RWPE1 (cell line): ENCODE measurements around the gene GAL3ST2.
"Not testable (repeated sequence)": the region's sequence is repeated elsewhere in the genome, so short reads cannot be mapped to it uniquely, and the experiment has no call there.

ENCODE experiments used
- CTCF ChIA-PET: fragments of 350-600 bp; sonication (Branson Sonifier 250); formaldehyde crosslinking; extraction: SDS; loops from one replicate; lab custom pipeline; 2021; lab: Yijun Ruan, JAX
- POLR2A ChIA-PET: fragments of 400-600 bp; formaldehyde crosslinking; extraction: SDS; loops from one replicate; lab custom pipeline; 2020; ENCODE audit warnings: antibody characterized with exemption; ENCODE audit not compliant: low non-redundant PET; lab: Yijun Ruan, JAX
- DNase-seq: peaks from one replicate; pipeline ENCODE4 v3.0.0; 2012; ENCODE audit warnings: low spot score
- H3K27ac ChIP-seq: fragments of 450-650 bp; 2 replicates; pipeline ENCODE4 v1.5.1; 2017
- TF ChIP-seq, protein P1 (sequence below): fragments of 450-650 bp; conservative IDR thresholded peaks from 2 replicates; pipeline ENCODE4 v1.5.1; 2017; ENCODE audit warnings: low read depth, mild to moderate bottlenecking

Gene GAL3ST2

DNA sequence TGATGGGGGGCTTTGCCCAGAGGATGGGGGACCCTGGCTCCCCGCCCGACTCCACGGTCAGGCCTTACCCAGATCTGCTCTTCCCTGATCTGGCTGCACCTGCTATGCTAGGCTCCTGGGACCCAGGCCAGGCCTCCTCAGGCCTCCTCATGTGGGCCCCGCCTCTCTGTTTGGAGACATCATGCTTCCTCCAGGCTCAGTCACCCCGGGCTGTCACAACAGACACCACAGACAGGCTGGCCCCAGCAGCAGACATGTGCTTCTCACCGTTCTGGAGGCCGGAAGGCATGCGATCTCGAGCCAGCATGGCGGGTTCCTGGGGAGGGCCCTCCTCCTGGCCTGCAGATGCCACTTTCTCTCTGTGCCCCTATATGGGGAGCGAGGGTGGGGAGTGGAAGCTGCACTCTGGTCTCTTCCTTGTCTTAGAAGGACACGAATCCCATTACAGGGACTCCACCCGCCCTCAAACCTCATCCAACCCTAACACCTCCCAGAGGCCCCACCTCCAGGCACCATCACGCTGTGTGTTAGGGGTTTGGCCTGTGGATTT, 21.5 kb downstream of the GAL3ST2 start:
- TF ChIP-seq, protein P1, sequence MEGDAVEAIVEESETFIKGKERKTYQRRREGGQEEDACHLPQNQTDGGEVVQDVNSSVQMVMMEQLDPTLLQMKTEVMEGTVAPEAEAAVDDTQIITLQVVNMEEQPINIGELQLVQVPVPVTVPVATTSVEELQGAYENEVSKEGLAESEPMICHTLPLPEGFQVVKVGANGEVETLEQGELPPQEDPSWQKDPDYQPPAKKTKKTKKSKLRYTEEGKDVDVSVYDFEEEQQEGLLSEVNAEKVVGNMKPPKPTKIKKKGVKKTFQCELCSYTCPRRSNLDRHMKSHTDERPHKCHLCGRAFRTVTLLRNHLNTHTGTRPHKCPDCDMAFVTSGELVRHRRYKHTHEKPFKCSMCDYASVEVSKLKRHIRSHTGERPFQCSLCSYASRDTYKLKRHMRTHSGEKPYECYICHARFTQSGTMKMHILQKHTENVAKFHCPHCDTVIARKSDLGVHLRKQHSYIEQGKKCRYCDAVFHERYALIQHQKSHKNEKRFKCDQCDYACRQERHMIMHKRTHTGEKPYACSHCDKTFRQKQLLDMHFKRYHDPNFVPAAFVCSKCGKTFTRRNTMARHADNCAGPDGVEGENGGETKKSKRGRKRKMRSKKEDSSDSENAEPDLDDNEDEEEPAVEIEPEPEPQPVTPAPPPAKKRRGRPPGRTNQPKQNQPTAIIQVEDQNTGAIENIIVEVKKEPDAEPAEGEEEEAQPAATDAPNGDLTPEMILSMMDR: no peak
- no peak overlapping the region for H3K27ac ChIP-seq
- ChIA-PET POLR2A (no interaction called here), CTCF (no interaction called here)
- DNase-seq: no peak

DNA sequence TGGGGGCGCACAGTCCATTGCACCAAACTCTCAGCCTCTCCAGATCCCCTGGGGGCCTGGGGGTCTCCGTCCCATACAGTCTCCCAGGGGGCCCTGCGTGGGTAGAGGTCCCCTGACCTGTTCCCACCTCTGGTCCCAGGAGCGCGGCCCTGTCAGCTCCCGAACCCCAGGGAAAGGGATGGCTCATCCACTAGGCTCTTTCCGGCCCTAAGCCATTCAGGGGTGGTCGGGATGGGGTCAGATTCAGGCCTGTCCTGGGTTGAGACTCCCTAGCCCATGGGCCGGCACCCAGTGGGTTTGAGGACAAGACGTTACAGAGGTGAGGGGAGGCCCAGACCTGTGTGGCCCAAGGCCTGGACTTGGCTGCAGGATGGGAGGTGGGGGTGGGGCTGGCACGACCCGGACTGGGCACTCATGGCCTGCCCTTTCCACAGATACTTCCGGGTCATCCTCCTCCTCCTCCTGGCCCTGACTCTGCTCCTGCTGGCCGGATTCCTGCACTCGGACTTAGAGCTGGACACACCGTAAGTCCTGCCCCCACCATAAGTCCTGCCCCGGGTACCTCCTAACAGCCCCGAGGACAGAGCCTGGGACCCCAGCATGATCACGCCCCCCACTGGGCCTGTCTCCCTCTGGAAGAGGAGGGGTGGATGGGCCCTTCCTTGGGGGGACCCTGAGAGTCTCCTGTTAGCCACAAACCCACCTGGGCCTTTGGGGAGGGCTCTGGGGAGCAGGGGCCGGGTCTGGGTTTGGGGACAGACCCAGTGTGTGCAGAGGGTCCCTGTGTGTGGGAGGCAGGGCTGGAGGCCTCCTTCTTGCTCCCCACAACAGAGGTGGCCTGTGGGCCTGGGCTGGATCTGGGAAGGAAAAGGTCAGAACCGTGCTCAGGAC, 22.3 kb downstream of the GAL3ST2 start:
- CTCF ChIA-PET: no interaction called here
- TF ChIP-seq, protein P1: no peak
- DNase-seq: no peak
- POLR2A ChIA-PET: no interaction called here
- no peak overlapping the region for H3K27ac ChIP-seq

DNA sequence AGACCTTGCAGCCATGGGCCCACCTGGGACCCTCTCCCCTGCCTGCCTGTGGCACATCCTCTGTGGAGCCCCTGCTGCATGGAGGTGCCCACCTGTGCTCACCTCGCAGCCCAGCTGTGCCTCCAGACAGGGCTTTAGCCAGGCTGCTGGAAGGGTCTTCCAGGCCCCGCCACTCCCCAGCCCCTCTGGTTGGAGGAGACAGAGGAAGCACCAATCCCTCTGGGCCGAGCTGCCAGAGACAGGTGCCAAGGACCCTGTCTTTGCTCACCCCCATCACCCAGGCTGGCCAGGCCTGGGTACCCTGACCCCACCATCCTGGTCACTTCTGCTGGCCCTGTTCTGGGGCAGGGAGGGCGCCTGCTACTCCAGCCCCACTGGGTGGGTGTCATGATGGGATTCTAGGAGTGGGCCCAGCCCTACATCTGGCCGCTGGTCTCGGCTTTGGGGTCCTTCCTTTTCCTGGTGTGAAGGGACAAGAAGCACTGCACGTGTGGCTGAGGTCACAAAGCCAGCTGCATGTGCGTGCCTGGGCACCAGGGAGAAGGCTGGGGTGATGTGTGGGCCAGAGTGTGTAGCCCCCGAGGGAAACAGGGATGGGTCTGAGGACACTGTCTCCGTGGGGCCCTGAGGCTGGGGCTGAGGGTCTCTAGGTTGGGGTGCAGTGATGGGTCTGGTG, 23.0 kb downstream of the GAL3ST2 start:
- ChIA-PET CTCF (no interaction called here), POLR2A (no interaction called here)
- no peak overlapping the region for H3K27ac ChIP-seq
- DNase-seq: no peak
- TF ChIP-seq, protein P1: no peak

DNA sequence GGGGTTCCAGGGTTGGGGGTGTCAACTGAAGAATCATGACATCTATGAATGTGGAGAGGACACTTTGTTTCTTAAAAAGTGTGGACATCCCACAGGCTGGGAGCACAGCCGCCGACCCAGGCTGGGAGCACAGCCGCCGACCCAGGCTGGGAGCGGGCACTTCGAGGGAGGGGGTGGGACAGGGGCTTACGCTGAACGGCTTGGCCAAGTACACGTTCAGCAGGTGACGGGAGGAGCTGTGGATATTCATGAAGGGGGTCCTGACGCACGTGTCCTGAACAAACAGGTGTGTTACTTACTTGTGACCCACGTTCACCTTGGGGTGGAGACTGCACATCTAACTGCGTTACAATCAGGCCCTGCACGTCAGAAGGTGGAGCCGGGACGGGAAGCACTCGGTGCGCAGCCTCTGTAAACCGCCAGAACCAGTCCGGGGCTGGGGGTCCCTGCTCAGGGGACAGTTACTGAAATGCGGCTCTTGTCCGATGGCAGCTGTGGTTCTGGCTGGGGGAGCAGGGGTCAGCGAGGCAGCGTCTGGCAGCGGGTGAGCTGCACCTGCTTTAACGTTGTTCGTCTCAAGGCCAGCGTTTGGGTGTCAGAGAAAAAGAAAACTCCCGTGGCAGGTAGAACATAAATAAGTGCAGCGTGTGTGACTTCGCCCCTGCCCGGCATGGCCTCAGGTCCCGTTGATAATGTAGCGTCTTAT, 23.7 kb downstream of the GAL3ST2 start:
- CTCF ChIA-PET: interaction anchor here (0.6 kb wide), 1 partner anchor 708 kb away, joined by 3 read pairs; no protein-coding TSS in a partner anchor
- H3K27ac ChIP-seq, POLR2A ChIA-PET, DNase-seq: not testable (repeated sequence)

DNA sequence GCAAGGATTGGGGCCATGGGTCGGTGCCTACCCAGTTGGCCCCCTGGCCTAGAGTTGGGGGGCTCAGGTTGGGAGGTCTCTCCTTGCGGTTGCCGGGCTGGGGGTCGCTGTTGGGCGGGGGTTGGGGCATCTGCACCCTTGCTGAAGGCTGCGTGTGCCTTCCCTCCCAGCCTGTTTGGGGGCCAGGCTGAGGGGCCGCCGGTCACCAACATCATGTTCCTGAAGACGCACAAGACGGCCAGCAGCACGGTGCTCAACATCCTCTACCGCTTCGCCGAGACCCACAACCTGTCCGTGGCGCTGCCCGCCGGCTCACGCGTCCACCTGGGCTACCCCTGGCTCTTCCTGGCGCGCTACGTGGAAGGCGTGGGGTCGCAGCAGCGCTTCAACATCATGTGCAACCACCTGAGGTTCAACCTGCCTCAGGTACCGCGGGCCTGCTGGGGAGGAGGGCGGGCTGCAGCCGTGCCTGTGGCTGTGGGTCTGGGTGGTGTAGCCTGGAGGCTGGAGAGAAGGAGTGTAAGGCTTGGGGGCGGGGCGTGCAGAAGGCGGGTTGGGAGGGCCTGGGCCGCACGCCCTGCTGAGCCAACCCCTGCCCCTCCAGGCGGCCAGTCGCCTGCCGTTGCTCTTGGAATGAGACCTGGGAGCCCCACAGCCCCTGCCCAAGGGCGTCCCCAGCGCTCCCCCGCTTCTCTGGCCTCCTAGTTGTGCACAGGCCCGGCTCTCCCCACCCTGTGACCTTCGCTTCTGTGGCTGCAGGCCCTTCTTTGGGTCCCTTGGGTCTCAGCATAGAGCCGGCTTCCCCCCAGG, 25.2 kb downstream of the GAL3ST2 start:
- CTCF ChIA-PET: no interaction called here
- H3K27ac ChIP-seq: no peak overlapping the region
- no peak for DNase-seq
- TF ChIP-seq, protein P1: no peak
- POLR2A ChIA-PET: no interaction called here
